Keratinocyte (primary cell): ENCODE measurements around the gene PELI1. TPM values are rescaled to one million over a fixed set of nuclear protein-coding genes. Genes with fewer than 3 reads are reported as not detected.

ENCODE experiments used
- DNase-seq: peaks from one replicate; pipeline ENCODE4 v3.0.0-alpha.2; 2011; ENCODE audit warnings: low read depth, missing footprints, low spot score
- FAIRE-seq: peaks from 2 replicates; lab custom pipeline; 2011; peaks lifted over from hg19 to GRCh38; lab: Jason Lieb, UNC
- H2AFZ ChIP-seq: 2 replicates; pipeline ENCODE4 v1.6.0; 2012; ENCODE audit warnings: low read length, control low read depth, inconsistent platforms; ENCODE audit not compliant: control insufficient read depth
- H3K27ac ChIP-seq: 2 replicates; pipeline ENCODE4 v1.5.1; 2011; ENCODE audit warnings: low read length; ENCODE audit not compliant: control insufficient read depth, insufficient read depth
- H3K27me3 ChIP-seq: 3 replicates; pipeline ENCODE4 v1.6.0; 2011; ENCODE audit warnings: low read length; ENCODE audit not compliant: control insufficient read depth, insufficient read depth; ENCODE audit errors: extremely low read depth
- H3K36me3 ChIP-seq, 2 experiments: 2 replicates in 1 of 2; 3 replicates in 1 of 2; pipeline ENCODE4 v1.5.1; 2011; ENCODE audit warnings: low read length in 2 of 2, mild to moderate bottlenecking in 1 of 2; ENCODE audit not compliant: control insufficient read depth in 2 of 2, insufficient read depth in 2 of 2; ENCODE audit errors: extremely low read depth in 1 of 2
- H3K4me1 ChIP-seq: 3 replicates; pipeline ENCODE4 v1.5.1; 2011; ENCODE audit warnings: low read length; ENCODE audit not compliant: control insufficient read depth, insufficient read depth; ENCODE audit errors: extremely low read depth
- H3K4me2 ChIP-seq: 3 replicates; pipeline ENCODE4 v1.6.0; 2011; ENCODE audit warnings: low read depth, low read length; ENCODE audit not compliant: control insufficient read depth, insufficient read depth; ENCODE audit errors: extremely low read depth
- H3K4me3 ChIP-seq, 3 experiments: fragments of 200-600 bp in 1 of 3; sonication (generic) in 1 of 3; 2 replicates in 2 of 3; 3 replicates in 1 of 3; pipeline ENCODE4 v1.5.1; 2011 to 2016; ENCODE audit warnings: low read length in 3 of 3, mild to moderate bottlenecking in 3 of 3, control low read depth in 2 of 3, inconsistent platforms in 1 of 3, low read depth in 1 of 3, mixed read lengths in 1 of 3, mixed run types in 1 of 3, moderate library complexity in 1 of 3; ENCODE audit not compliant: control insufficient read depth in 2 of 3, insufficient read depth in 2 of 3; ENCODE audit errors: extremely low read depth in 1 of 3
- H3K79me2 ChIP-seq: 2 replicates; pipeline ENCODE4 v1.6.0; 2012; ENCODE audit warnings: low read length; ENCODE audit not compliant: control insufficient read depth, insufficient read depth
- H3K9ac ChIP-seq: 3 replicates; pipeline ENCODE4 v1.6.0; 2011; ENCODE audit warnings: low read length; ENCODE audit not compliant: control insufficient read depth, insufficient read depth; ENCODE audit errors: extremely low read depth
- H3K9me1 ChIP-seq: 3 replicates; pipeline ENCODE4 v1.6.0; 2011; ENCODE audit warnings: low read length; ENCODE audit not compliant: control insufficient read depth, insufficient read depth; ENCODE audit errors: extremely low read depth
- H3K9me3 ChIP-seq: 2 replicates; pipeline ENCODE4 v1.5.1; 2012; ENCODE audit warnings: low read depth, low read length; ENCODE audit not compliant: control insufficient read depth
- H4K20me1 ChIP-seq: 3 replicates; pipeline ENCODE4 v1.6.0; 2011; ENCODE audit warnings: low read length; ENCODE audit not compliant: control insufficient read depth, insufficient read depth; ENCODE audit errors: extremely low read depth
- CTCF ChIP-seq, 3 experiments: IDR thresholded peaks in 1 of 3; conservative IDR thresholded peaks in 1 of 3; optimal IDR thresholded peaks in 1 of 3; 2 replicates in 2 of 3; 3 replicates in 1 of 3; pipeline versions ENCODE3 to v1.5.1; 2011; ENCODE audit warnings: low read length in 3 of 3, mild to moderate bottlenecking in 3 of 3, moderate library complexity in 2 of 3, control low read depth in 1 of 3, inconsistent platforms in 1 of 3; ENCODE audit not compliant: insufficient read depth in 2 of 3; ENCODE audit errors: extremely low read depth in 1 of 3
- EZH2 ChIP-seq: IDR thresholded peaks from one replicate; pipeline ENCODE4 v1.6.1; 2012; ENCODE audit warnings: inconsistent platforms, mild to moderate bottlenecking, low read length, moderate library complexity
- dilution Hi-C: fragments of 300-500 bp; cut with MboI; formaldehyde crosslinking; loops from one replicate; pipeline ENCODE4 v1.7.0; 2020; ENCODE audit warnings: low sequenced_read_pairs; ENCODE audit not compliant: extremely low pct_ligation_motif_present
- polyA plus RNA-seq, 5 experiments: library from polyadenylated mRNA; depleted of rRNA in 3 of 5; stranded (reverse) in 3 of 5; stranded (forward) in 1 of 5; unstranded in 1 of 5; fragments of >200 nt; gene quantifications; 1 replicate in 1 of 5; 2 replicates in 3 of 5; 3 replicates in 1 of 5; pipeline versions ENCODE4 v1.2.1 to v1.2.3, GENCODE V29; 2011 to 2012; ENCODE audit warnings: missing spikeins in 2 of 5, low read depth in 1 of 5, low replicate concordance in 1 of 5

Gene PELI1
- polyA plus RNA-seq, 1 donor (not counting 4 experiments of a cell fraction or from before 2014, with no cell fraction given), result 21.2 TPM

DNA sequence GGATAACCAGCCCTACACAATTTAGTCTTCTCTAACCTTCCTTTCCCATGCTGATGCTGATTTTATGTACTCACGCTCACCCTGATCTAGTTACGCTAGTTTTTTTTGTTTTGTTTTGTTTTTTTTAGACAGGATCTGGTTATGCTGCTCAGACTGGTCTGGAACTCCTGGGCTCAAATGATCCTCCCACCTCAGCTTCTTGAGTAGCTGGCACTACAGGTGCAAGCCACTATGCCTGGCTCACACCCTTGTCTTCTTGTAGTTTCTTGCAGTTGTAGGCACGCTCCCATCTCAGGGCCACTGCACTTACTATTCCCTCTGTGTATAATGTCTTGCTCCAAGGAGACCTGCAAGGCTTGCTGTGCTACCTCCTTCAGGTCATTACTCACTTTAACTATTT lies 6.2 kb downstream of the PELI1 start:
- H4K20me1 ChIP-seq, result no peaks in the 10 kb centered on the region

GRCh38 chr2:64137567-64137966 lies 6.7 kb downstream of the PELI1 start:
- Histone ChIP-seq H3K9ac (no peak overlapping the region), H3K9me1 (no peaks in the 10 kb centered on the region), H4K20me1 (no peaks in the 10 kb centered on the region), H3K4me2 (peak overlapping the region; percentile 35), H3K4me1 (peaks cover 53% of the 10 kb centered on the region), H3K9me3 (no peaks in the 10 kb centered on the region), H3K27me3 (no peaks in the 10 kb centered on the region), H3K27ac (peak overlapping the region; percentile 43), H2AFZ (no peak overlapping the region), H3K4me3 (no peak overlapping the region), H3K79me2 (peaks cover 79% of the 10 kb centered on the region), H3K36me3 (no peaks in the 10 kb centered on the region)
- dilution Hi-C loops, result no loop called here
- DNase-seq (no peak), FAIRE-seq (peak; percentile 48)
- no peak for TF ChIP-seq CTCF (optimal IDR thresholded peaks at IDR 0.05 in 1 of 3, IDR thresholded peaks at IDR 0.05 in 1 of 3, conservative IDR thresholded peaks at IDR 0.05 in 1 of 3; ENCODE audit: extremely low read depth in 1 of 3, insufficient read depth in 2 of 3, low read length in 3 of 3)
- TF ChIP-seq EZH2, result no peak

More for the DNA sequence above, 6.2 kb downstream of the PELI1 start:
- dilution Hi-C loops, result no loop called here
- DNase-seq (no peak), FAIRE-seq (peak; percentile 34)
- no peak for TF ChIP-seq EZH2
- TF ChIP-seq CTCF (optimal IDR thresholded peaks at IDR 0.05 in 1 of 3, IDR thresholded peaks at IDR 0.05 in 1 of 3, conservative IDR thresholded peaks at IDR 0.05 in 1 of 3; ENCODE audit: extremely low read depth in 1 of 3, insufficient read depth in 2 of 3, low read length in 3 of 3), result no peak
- Histone ChIP-seq H3K4me2 (peak overlapping the region; percentile 35), H2AFZ (no peak overlapping the region), H3K4me1 (peaks cover 49% of the 10 kb centered on the region), H3K9me3 (no peaks in the 10 kb centered on the region), H3K27ac (peak overlapping the region; percentile 43), H3K4me3 (no peak overlapping the region), H3K9ac (no peak overlapping the region), H3K79me2 (peaks cover 80% of the 10 kb centered on the region), H3K9me1 (no peaks in the 10 kb centered on the region), H3K27me3 (no peaks in the 10 kb centered on the region), H3K36me3 (no peaks in the 10 kb centered on the region)
